HEK293 (cell line): ENCODE measurements around the gene VSIG1.

Source experiments
- CTCF ChIA-PET: fragments of 350-600 bp; formaldehyde crosslinking; extraction: SDS; loops from one replicate; lab custom pipeline; 2021; ENCODE audit warnings: antibody characterized with exemption; lab: Yijun Ruan, JAX
- POLR2A ChIA-PET: fragments of 300-600 bp; formaldehyde crosslinking; extraction: SDS; loops from one replicate; lab custom pipeline; 2020; ENCODE audit warnings: antibody characterized with exemption, inconsistent platforms; lab: Yijun Ruan, JAX
- H3K27ac ChIP-seq: fragments of 200-500 bp; sonication (Bioruptor generic); 2 replicates; pipeline ENCODE4 v1.5.1; 2014; ENCODE audit warnings: low read depth, low read length, control low read depth, inconsistent platforms; ENCODE audit errors: extremely low read depth
- H3K36me3 ChIP-seq, 2 experiments: fragments of 200-500 bp in 1 of 2; sonication (Bioruptor generic) in 1 of 2; 1 replicate in 1 of 2; 2 replicates in 1 of 2; pipeline ENCODE4 v1.5.1; 2014 to 2017; ENCODE audit warnings: inconsistent platforms in 2 of 2, low read length in 2 of 2; ENCODE audit not compliant: control insufficient read depth in 2 of 2, insufficient read depth in 1 of 2
- H3K4me1 ChIP-seq: fragments of 200-500 bp; sonication (Bioruptor generic); 2 replicates; pipeline ENCODE4 v1.5.1; 2014; ENCODE audit warnings: mild to moderate bottlenecking, low read length, inconsistent platforms; ENCODE audit not compliant: control insufficient read depth, insufficient read depth
- H3K4me3 ChIP-seq: 2 replicates; pipeline ENCODE4 v1.5.1; 2011; ENCODE audit warnings: low read depth, mild to moderate bottlenecking, control low read depth, low read length, moderate library complexity
- H3K9me3 ChIP-seq: fragments of 200-500 bp; sonication (Bioruptor generic); 2 replicates; pipeline ENCODE4 v1.5.1; 2014; ENCODE audit warnings: low read depth, low read length, inconsistent platforms; ENCODE audit not compliant: control insufficient read depth, insufficient read depth
- MYNN ChIP-seq: fragments of 450-650 bp; formaldehyde crosslinking; IDR thresholded peaks from 2 replicates; pipeline ENCODE4 v1.5.1; 2016; ENCODE audit warnings: missing biosample characterization, missing genetic modification characterization, borderline replicate concordance
- OSR2 ChIP-seq: fragments of 450-650 bp; formaldehyde crosslinking; IDR thresholded peaks from 2 replicates; pipeline ENCODE4 v1.5.1; 2016; ENCODE audit warnings: missing biosample characterization, missing genetic modification characterization
- SETDB1 ChIP-seq: IDR thresholded peaks from one replicate; pipeline ENCODE4 v1.6.1; 2017; ENCODE audit warnings: mild to moderate bottlenecking, low read length, moderate library complexity, mixed read lengths; ENCODE audit not compliant: insufficient read length
- YY1 ChIP-seq: fragments of 450-650 bp; formaldehyde crosslinking; IDR thresholded peaks from 2 replicates; pipeline ENCODE4 v1.5.1; 2018; ENCODE audit warnings: missing biosample characterization, missing genetic modification characterization
- ZBTB1 ChIP-seq: fragments of 450-650 bp; formaldehyde crosslinking; IDR thresholded peaks from 2 replicates; pipeline ENCODE4 v1.5.1; 2016; ENCODE audit warnings: missing biosample characterization, missing genetic modification characterization
- ZBTB20 ChIP-seq: fragments of 450-650 bp; formaldehyde crosslinking; IDR thresholded peaks from 2 replicates; pipeline ENCODE4 v1.5.1; 2016; ENCODE audit warnings: missing biosample characterization, missing genetic modification characterization
- ZBTB7A ChIP-seq: fragments of 450-650 bp; formaldehyde crosslinking; IDR thresholded peaks from 2 replicates; pipeline ENCODE4 v1.5.1; 2016; ENCODE audit warnings: low read depth, missing biosample characterization, missing genetic modification characterization
- ZFP69B ChIP-seq: fragments of 450-650 bp; formaldehyde crosslinking; IDR thresholded peaks from 2 replicates; pipeline ENCODE4 v1.5.1; 2016; ENCODE audit warnings: missing biosample characterization, missing genetic modification characterization
- ZNF114 ChIP-seq: fragments of 450-650 bp; formaldehyde crosslinking; IDR thresholded peaks from 2 replicates; pipeline ENCODE4 v1.5.0; 2017; ENCODE audit warnings: missing biosample characterization, missing genetic modification characterization
- ZNF146 ChIP-seq: fragments of 450-650 bp; formaldehyde crosslinking; IDR thresholded peaks from 2 replicates; pipeline ENCODE4 v1.5.1; 2016; ENCODE audit warnings: missing biosample characterization, missing genetic modification characterization
- ZNF174 ChIP-seq: fragments of 450-650 bp; formaldehyde crosslinking; IDR thresholded peaks from 2 replicates; pipeline ENCODE4 v1.5.0; 2017; ENCODE audit warnings: missing biosample characterization, mild to moderate bottlenecking, missing genetic modification characterization
- ZNF302 ChIP-seq: fragments of 450-650 bp; formaldehyde crosslinking; IDR thresholded peaks from 2 replicates; pipeline ENCODE4 v1.5.1; 2016; ENCODE audit warnings: missing biosample characterization, missing genetic modification characterization, low read depth
- ZNF350 ChIP-seq: fragments of 450-650 bp; formaldehyde crosslinking; IDR thresholded peaks from 2 replicates; pipeline ENCODE4 v1.5.0; 2017; ENCODE audit warnings: missing biosample characterization, mild to moderate bottlenecking, missing genetic modification characterization
- ZNF391 ChIP-seq: fragments of 450-650 bp; formaldehyde crosslinking; IDR thresholded peaks from 2 replicates; pipeline ENCODE4 v1.5.1; 2016; ENCODE audit warnings: low read depth, missing biosample characterization, missing genetic modification characterization, borderline replicate concordance
- ZNF426 ChIP-seq: fragments of 450-650 bp; formaldehyde crosslinking; IDR thresholded peaks from 2 replicates; pipeline ENCODE4 v1.5.1; 2017; ENCODE audit warnings: missing biosample characterization, missing genetic modification characterization, mild to moderate bottlenecking, inconsistent platforms, moderate library complexity
- ZNF473 ChIP-seq: fragments of 450-650 bp; formaldehyde crosslinking; IDR thresholded peaks from 2 replicates; pipeline ENCODE4 v1.5.1; 2017; ENCODE audit warnings: missing biosample characterization, missing genetic modification characterization
- ZNF514 ChIP-seq: fragments of 450-650 bp; formaldehyde crosslinking; IDR thresholded peaks from 2 replicates; pipeline ENCODE4 v1.5.1; 2016; ENCODE audit warnings: missing biosample characterization, missing genetic modification characterization
- ZNF621 ChIP-seq: fragments of 450-650 bp; formaldehyde crosslinking; IDR thresholded peaks from 2 replicates; pipeline ENCODE4 v1.5.1; 2017; ENCODE audit warnings: missing biosample characterization, missing genetic modification characterization
- ZNF624 ChIP-seq: fragments of 450-650 bp; formaldehyde crosslinking; IDR thresholded peaks from 2 replicates; pipeline ENCODE4 v1.5.1; 2017; ENCODE audit warnings: missing biosample characterization, missing genetic modification characterization
- ZNF626 ChIP-seq: fragments of 450-650 bp; sonication (Bioruptor Pico); formaldehyde crosslinking; IDR thresholded peaks from 2 replicates; pipeline ENCODE4 v1.5.1; 2018; ENCODE audit warnings: missing biosample characterization, missing genetic modification characterization, inconsistent platforms
- ZNF830 ChIP-seq: fragments of 450-650 bp; IDR thresholded peaks from 2 replicates; pipeline ENCODE4 v1.5.0; 2018; ENCODE audit warnings: missing biosample characterization, missing genetic modification characterization, low read depth, mild to moderate bottlenecking, moderate library complexity
- ZSCAN16 ChIP-seq: fragments of 450-650 bp; formaldehyde crosslinking; IDR thresholded peaks from 2 replicates; pipeline ENCODE4 v1.5.1; 2016; ENCODE audit warnings: missing biosample characterization, missing genetic modification characterization
- ZSCAN30 ChIP-seq: fragments of 450-650 bp; IDR thresholded peaks from 2 replicates; pipeline ENCODE4 v1.5.1; 2018; ENCODE audit warnings: missing biosample characterization, mild to moderate bottlenecking, missing genetic modification characterization, moderate library complexity
- TF ChIP-seq, protein P1 (sequence below): fragments of 450-650 bp; formaldehyde crosslinking; conservative IDR thresholded peaks from 2 replicates; pipeline ENCODE4 v1.5.1; 2016; ENCODE audit warnings: low read depth, missing biosample characterization, missing genetic modification characterization
- TF ChIP-seq, protein P2 (sequence below): IDR thresholded peaks from 2 replicates; pipeline ENCODE4 v1.6.1; 2011; ENCODE audit warnings: mild to moderate bottlenecking, low read depth, low read length, borderline replicate concordance
- TF ChIP-seq, protein P3 (sequence below): fragments of 450-650 bp; formaldehyde crosslinking; IDR thresholded peaks from 2 replicates; pipeline ENCODE4 v1.5.1; 2017; ENCODE audit warnings: missing biosample characterization, missing genetic modification characterization
- TF ChIP-seq, protein P4 (sequence below): fragments of 450-650 bp; formaldehyde crosslinking; IDR thresholded peaks from 2 replicates; pipeline ENCODE4; 2016; ENCODE audit warnings: missing biosample characterization, missing genetic modification characterization

The VSIG1 gene

DNA sequence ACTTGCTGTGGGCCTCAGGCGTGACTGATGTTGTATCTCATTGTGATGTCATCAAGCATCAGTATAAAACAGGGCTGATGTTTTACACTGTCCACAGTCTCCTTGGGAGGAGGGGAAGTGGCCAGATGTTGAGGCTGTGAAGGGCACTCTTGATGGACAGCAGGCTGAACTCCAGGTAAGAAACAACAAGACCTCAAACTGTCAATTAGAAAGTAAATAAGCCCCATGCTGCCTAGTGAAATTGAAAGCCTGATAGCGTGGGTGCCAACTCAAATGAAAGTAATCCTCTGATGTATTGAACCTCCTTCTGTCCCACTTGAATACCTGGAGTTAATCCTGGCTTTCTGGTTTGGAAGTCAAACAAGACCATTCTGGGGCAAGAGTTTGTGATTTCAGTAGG lies 19.7 kb downstream of the VSIG1 start:
- TF ChIP-seq ZSCAN30 (tag by site-specific recombination) (no peak), OSR2 (tag by site-specific recombination) (no peak), ZNF350 (tag by site-specific recombination) (no peak), ZNF621 (tag by site-specific recombination) (no peak), ZNF174 (no peak), ZNF302 (tag by site-specific recombination) (no peak), ZNF626 (tag by site-specific recombination) (no peak), YY1 (tag by site-specific recombination) (no peak), ZNF391 (no peak), ZNF514 (tag by site-specific recombination) (no peak), ZNF624 (tag by site-specific recombination) (no peak), ZNF426 (no peak), ZSCAN16 (tag by site-specific recombination) (no peak), ZFP69B (tag by site-specific recombination) (no peak)
- TF ChIP-seq, protein P1, sequence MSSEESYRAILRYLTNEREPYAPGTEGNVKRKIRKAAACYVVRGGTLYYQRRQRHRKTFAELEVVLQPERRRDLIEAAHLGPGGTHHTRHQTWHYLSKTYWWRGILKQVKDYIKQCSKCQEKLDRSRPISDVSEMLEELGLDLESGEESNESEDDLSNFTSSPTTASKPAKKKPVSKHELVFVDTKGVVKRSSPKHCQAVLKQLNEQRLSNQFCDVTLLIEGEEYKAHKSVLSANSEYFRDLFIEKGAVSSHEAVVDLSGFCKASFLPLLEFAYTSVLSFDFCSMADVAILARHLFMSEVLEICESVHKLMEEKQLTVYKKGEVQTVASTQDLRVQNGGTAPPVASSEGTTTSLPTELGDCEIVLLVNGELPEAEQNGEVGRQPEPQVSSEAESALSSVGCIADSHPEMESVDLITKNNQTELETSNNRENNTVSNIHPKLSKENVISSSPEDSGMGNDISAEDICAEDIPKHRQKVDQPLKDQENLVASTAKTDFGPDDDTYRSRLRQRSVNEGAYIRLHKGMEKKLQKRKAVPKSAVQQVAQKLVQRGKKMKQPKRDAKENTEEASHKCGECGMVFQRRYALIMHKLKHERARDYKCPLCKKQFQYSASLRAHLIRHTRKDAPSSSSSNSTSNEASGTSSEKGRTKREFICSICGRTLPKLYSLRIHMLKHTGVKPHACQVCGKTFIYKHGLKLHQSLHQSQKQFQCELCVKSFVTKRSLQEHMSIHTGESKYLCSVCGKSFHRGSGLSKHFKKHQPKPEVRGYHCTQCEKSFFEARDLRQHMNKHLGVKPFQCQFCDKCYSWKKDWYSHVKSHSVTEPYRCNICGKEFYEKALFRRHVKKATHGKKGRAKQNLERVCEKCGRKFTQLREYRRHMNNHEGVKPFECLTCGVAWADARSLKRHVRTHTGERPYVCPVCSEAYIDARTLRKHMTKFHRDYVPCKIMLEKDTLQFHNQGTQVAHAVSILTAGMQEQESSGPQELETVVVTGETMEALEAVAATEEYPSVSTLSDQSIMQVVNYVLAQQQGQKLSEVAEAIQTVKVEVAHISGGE (tag by site-specific recombination): no peak
- H3K9me3 ChIP-seq: no peaks in the 10 kb centered on the region
- no peak overlapping the region for H3K4me3 ChIP-seq
- POLR2A ChIA-PET: no interaction called here
- CTCF ChIA-PET: no interaction called here
- H3K27ac ChIP-seq: no peak overlapping the region
- H3K4me1 ChIP-seq: no peaks in the 10 kb centered on the region
- H3K36me3 ChIP-seq: no peaks in the 10 kb centered on the region

DNA sequence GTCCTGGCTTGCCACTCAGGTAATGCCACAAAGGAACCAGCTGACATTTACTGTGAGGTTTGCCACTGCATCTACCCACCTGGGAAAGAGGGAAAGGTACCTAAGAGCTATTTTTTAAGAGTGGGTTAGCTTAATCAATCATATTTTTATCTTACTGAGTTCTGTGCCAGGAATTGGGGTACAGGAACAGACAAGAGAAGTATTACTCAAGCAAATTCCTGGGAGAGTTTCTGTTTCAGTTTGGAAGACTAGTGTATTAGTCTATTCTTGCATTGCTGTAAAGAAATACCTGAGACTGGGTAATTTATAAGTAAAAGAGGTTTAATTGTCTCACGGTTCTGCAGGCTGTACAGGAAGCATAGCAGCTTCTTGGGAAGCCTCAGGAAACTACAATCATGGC lies 23.3 kb downstream of the VSIG1 start:
- Histone ChIP-seq H3K4me3 (no peak overlapping the region), H3K4me1 (no peaks in the 10 kb centered on the region), H3K9me3 (no peaks in the 10 kb centered on the region), H3K27ac (no peak overlapping the region), H3K36me3 (no peaks in the 10 kb centered on the region)
- ChIA-PET POLR2A (no interaction called here), CTCF (no interaction called here)
- TF ChIP-seq ZBTB20 (tag by site-specific recombination) (no peak), ZBTB7A (tag by site-specific recombination) (no peak), ZNF114 (tag by site-specific recombination) (no peak), ZNF350 (tag by site-specific recombination) (no peak), ZNF146 (tag by site-specific recombination) (no peak), ZBTB1 (tag by site-specific recombination) (no peak), SETDB1 (no peak), MYNN (tag by site-specific recombination) (no peak), ZNF302 (tag by site-specific recombination) (no peak), ZNF473 (tag by site-specific recombination) (no peak), ZNF830 (no peak)
- TF ChIP-seq, protein P1 (tag by site-specific recombination): no peak
- TF ChIP-seq, protein P2, sequence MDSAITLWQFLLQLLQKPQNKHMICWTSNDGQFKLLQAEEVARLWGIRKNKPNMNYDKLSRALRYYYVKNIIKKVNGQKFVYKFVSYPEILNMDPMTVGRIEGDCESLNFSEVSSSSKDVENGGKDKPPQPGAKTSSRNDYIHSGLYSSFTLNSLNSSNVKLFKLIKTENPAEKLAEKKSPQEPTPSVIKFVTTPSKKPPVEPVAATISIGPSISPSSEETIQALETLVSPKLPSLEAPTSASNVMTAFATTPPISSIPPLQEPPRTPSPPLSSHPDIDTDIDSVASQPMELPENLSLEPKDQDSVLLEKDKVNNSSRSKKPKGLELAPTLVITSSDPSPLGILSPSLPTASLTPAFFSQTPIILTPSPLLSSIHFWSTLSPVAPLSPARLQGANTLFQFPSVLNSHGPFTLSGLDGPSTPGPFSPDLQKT: no peak
- TF ChIP-seq, protein P3, sequence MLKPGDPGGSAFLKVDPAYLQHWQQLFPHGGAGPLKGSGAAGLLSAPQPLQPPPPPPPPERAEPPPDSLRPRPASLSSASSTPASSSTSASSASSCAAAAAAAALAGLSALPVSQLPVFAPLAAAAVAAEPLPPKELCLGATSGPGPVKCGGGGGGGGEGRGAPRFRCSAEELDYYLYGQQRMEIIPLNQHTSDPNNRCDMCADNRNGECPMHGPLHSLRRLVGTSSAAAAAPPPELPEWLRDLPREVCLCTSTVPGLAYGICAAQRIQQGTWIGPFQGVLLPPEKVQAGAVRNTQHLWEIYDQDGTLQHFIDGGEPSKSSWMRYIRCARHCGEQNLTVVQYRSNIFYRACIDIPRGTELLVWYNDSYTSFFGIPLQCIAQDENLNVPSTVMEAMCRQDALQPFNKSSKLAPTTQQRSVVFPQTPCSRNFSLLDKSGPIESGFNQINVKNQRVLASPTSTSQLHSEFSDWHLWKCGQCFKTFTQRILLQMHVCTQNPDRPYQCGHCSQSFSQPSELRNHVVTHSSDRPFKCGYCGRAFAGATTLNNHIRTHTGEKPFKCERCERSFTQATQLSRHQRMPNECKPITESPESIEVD (tag by site-specific recombination): no peak
- TF ChIP-seq, protein P4, sequence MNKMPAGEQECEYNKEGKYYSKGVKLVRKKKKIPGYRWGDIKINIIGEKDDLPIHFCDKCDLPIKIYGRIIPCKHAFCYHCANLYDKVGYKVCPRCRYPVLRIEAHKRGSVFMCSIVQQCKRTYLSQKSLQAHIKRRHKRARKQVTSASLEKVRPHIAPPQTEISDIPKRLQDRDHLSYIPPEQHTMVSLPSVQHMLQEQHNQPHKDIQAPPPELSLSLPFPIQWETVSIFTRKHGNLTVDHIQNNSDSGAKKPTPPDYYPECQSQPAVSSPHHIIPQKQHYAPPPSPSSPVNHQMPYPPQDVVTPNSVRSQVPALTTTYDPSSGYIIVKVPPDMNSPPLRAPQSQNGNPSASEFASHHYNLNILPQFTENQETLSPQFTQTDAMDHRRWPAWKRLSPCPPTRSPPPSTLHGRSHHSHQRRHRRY (tag by site-specific recombination): no peak
